Esophagus squamous epithelium (tissue), 5 donors: ENCODE results near the gene FN3K. TPM values are rescaled to one million over a fixed set of nuclear protein-coding genes. Genes with fewer than 3 reads are reported as not detected.

Source experiments
- DNase-seq: peaks from one replicate; lab custom pipeline; 2025; lab: John Stamatoyannopoulos, UW
- H3K27ac ChIP-seq, 4 donors: fragments of 200-600 bp; sonication (generic); one replicate each; pipeline ENCODE4 v1.5.1; 2016 to 2019; ENCODE audit warnings: mild to moderate bottlenecking in 1 of 4
- H3K27me3 ChIP-seq, 4 donors: fragments of 200-600 bp; sonication (generic); 1 replicate in 3 of 4; 2 replicates in 1 of 4; pipeline versions ENCODE4 v1.5.1 to v1.6.0; 2017 to 2021; ENCODE audit warnings: antibody characterized with exemption in 1 of 4
- H3K36me3 ChIP-seq, 3 donors: fragments of 200-600 bp; sonication (generic); one replicate each; pipeline ENCODE4 v1.5.1; 2016 to 2019
- H3K4me1 ChIP-seq, 3 donors: fragments of 200-600 bp; sonication (generic); one replicate each; pipeline ENCODE4 v1.5.1; 2017 to 2019
- H3K4me3 ChIP-seq, 4 donors: fragments of 200-600 bp; sonication (generic); 1 replicate in 3 of 4; 2 replicates in 1 of 4; pipeline ENCODE4 v1.5.1; 2016 to 2019; ENCODE audit warnings: mild to moderate bottlenecking in 2 of 4, moderate library complexity in 1 of 4
- H3K9me3 ChIP-seq, 3 donors: fragments of 200-600 bp; sonication (generic); one replicate each; pipeline ENCODE4 v1.5.1; 2016 to 2019
- CTCF ChIP-seq, 6 experiments: fragments of 450-650 bp in 4 of 6; fragments of 200-600 bp in 2 of 6; sonication (generic) in 2 of 6; IDR thresholded peaks; one replicate each; pipeline ENCODE4 v1.5.1; 2016 to 2019; ENCODE audit warnings: antibody characterized with exemption in 6 of 6, mild to moderate bottlenecking in 4 of 6, moderate library complexity in 4 of 6
- POLR2A ChIP-seq, 4 donors: fragments of 450-650 bp; IDR thresholded peaks; one replicate each; pipeline ENCODE4 v1.6.1; 2017; ENCODE audit warnings: antibody characterized with exemption in 4 of 4, mild to moderate bottlenecking in 4 of 4, moderate library complexity in 3 of 4
- WGBS, 2 donors: methylation state at CpG; one replicate each; pipeline ENCODE4 v1.1.5; 2018; 5-methylcytosine and 5-hydroxymethylcytosine counted together
- intact Hi-C: fragments of 100-400 bp; cut with DNase I; formaldehyde crosslinking; loops from one replicate; pipeline ENCODE4 v1.15.0; 2022
- total RNA-seq, 4 donors: library from RNA; depleted of rRNA; stranded (reverse); fragments of >200 nt; gene quantifications; one replicate each; pipeline ENCODE4 v1.1.0, GENCODE V29; 2016
- donor health status: DM: yes; HTN: yes; CAD: no.

Gene FN3K
- total RNA-seq, 4 donors from 2014 or later: 0.44 to 10.2 (median 2.3) TPM; not detected in 1

DNA sequence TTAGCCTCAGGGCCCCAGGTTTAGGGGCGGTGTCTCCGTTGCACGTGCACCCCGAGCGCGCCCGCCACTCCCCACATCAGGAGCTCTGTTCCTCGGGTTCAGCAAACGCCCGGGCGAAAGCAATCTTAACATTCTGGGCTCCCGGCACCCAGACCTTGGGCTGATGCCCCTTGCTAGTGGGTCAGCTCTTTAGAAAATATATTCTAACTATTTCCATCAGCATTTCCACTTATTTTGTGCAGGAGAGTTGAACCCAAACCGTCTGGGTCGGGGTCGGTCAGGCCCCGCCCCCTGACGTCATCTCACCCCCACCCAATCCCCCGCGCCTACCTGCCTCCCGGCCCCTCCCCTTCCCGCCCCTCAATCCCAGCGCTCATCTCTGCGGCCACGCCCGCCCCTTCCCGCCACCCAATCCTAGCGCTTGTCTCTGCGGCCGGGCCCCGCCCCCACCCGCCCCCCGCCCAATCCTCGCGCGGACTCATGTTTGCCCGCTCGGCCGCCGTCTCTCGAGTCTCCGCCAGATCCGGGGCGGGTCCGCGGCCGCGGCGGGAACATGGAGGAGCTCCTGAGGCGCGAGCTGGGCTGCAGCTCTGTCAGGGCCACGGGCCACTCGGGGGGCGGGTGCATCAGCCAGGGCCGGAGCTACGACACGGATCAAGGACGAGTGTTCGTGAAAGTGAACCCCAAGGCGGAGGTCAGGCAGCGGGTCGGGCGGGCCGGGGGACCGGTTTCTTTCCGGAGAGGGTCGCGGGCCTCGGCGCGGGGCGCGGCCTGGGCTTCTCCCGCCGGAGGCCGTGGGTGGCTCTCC is 19.0 kb upstream of the FN3K start, which contains the start of gene FN3KRP:
TSS of gene FN3KRP (plus strand) at position 504 of the 808 bp plus-strand sequence. CDS start at position 554, 50 bp downstream.
- peaks cover 13 to 22% (median 19%) of the 10 kb centered on the region in 3 donors for H3K4me1 ChIP-seq
- intact Hi-C loops: no loop called here
- 0 to 1% methylated on average over 18 to 23 of the region's 75 CpGs for WGBS, 2 donors
- TF ChIP-seq CTCF (IDR thresholded peaks at IDR 0.05) (no peak), POLR2A (IDR thresholded peaks at IDR 0.05) (peak in 3 of 4 donors; percentile 38 to 72 (median 63))
- no peaks in the 10 kb centered on the region for H3K27me3 ChIP-seq
- H3K36me3 ChIP-seq: peaks cover 6 to 32% (median 7%) of the 10 kb centered on the region in 3 donors
- peak; percentile 59 for DNase-seq
- peak within 1 kb of the TSS; percentile 75 to 99 (median 84) for H3K4me3 ChIP-seq
- no peaks in the 10 kb centered on the region for H3K9me3 ChIP-seq
- H3K27ac ChIP-seq: peak within 1 kb of the TSS; percentile 87 to 91 (median 88)

DNA sequence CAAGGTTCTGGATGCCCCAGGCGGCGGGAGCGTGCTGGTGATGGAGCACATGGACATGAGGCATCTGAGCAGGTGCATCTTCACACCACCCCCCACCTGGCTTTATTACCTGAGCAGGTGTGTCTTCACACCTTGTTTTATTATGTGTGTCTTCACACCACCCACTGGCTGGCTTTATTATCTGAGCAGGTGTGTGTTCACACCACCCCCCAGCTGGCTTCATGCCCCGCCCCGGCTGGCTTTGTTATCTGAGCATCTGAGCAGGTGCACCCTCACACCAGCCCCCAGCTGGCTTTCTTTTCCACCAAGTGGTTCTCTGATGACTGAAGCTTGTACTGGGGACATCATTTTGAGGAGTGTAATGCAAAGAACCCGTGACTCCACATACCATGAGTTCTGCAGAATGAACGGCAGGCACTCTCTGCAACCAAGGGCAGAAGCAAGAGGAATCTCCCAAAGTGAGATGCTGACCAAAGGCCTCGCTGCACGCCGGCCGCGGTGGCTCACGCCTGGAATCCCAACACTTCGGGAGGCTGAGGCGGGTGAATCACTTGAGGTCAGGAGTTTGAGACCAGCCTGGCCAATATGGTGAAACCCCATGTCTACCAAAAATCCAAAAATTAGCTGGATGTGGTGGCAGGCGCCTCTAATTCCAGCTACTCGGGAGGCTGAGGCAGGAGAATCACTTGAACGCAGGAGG is 16.3 kb upstream of the FN3K start:
- no peak for TF ChIP-seq POLR2A (IDR thresholded peaks at IDR 0.05)
- no peak for TF ChIP-seq CTCF (IDR thresholded peaks at IDR 0.05)
- WGBS, 2 donors: 92 to 96% methylated on average over 4 to 15 of the region's 18 CpGs
- intact Hi-C loops: no loop called here
- no peak overlapping the region for H3K27ac ChIP-seq
- no peak for DNase-seq
- H3K27me3 ChIP-seq: no peaks in the 10 kb centered on the region
- no peaks in the 10 kb centered on the region for H3K9me3 ChIP-seq
- H3K36me3 ChIP-seq: peaks cover 6 to 59% (median 13%) of the 10 kb centered on the region in 3 donors
- no peak overlapping the region for H3K4me3 ChIP-seq
- H3K4me1 ChIP-seq: peaks cover 13 to 22% (median 19%) of the 10 kb centered on the region in 3 donors

DNA sequence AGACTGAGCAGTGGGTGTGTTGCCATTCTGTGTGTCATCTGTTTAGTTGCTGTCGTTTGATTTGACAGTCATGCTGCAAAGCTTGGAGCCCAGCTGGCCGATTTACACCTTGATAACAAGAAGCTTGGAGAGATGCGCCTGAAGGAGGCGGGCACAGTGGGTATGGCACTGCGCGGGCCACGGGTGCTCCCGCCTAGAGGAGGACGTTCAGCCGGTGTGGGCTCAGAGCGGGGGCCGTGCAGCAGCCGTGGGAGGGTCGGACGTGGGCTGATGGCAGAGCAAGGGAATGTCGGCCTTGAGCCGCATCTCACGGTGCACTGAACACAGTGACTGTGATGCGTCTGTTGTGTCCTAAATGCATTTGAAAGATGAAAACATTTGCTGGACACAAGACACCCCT is 15.2 kb upstream of the FN3K start:
- Histone ChIP-seq H3K27me3 (no peaks in the 10 kb centered on the region), H3K9me3 (no peaks in the 10 kb centered on the region), H3K4me3 (no peak overlapping the region), H3K36me3 (peaks cover 6 to 70% (median 13%) of the 10 kb centered on the region in 3 donors), H3K27ac (no peak overlapping the region), H3K4me1 (peaks cover 13 to 22% (median 19%) of the 10 kb centered on the region in 3 donors)
- DNase-seq: no peak
- intact Hi-C loops: no loop called here
- TF ChIP-seq CTCF (IDR thresholded peaks at IDR 0.05) (no peak), POLR2A (IDR thresholded peaks at IDR 0.05) (no peak)
- WGBS, 2 donors: 100% methylated on average over 6 of the region's 19 CpGs; no CpG with 5 or more reads in 1 of the 2 donors

GRCh38 chr17:82722341-82723013 is 12.9 kb upstream of the FN3K start:
- 81% methylated on average over 10 to 16 of the region's 19 CpGs for WGBS, 2 donors
- no peak overlapping the region for H3K4me3 ChIP-seq
- no peaks in the 10 kb centered on the region for H3K27me3 ChIP-seq
- no peak for DNase-seq
- H3K36me3 ChIP-seq: peaks cover 12 to 92% (median 13%) of the 10 kb centered on the region in 3 donors
- intact Hi-C loops: no loop called here
- H3K27ac ChIP-seq: no peak overlapping the region
- no peak for TF ChIP-seq POLR2A (IDR thresholded peaks at IDR 0.05)
- no peak for TF ChIP-seq CTCF (IDR thresholded peaks at IDR 0.05)
- H3K9me3 ChIP-seq: no peaks in the 10 kb centered on the region
- H3K4me1 ChIP-seq: peaks cover 6 to 11% (median 10%) of the 10 kb centered on the region in 3 donors
